ENCODE data around the gene DMPK.

DMPK gene

GRCh38 chr19:45793876-45794275 is 11.6 kb upstream of the DMPK start:
- Histone ChIP-seq H3K36me3 (ENCODE audit: control insufficient read depth in 1 of 2, insufficient read depth in 2 of 2, low read length in 2 of 2) (peaks cover 7 to 11% of the 10 kb centered on the region in 2 donors), H3K27me3 (ENCODE audit: low read depth, low read length) (no peaks in the 10 kb centered on the region), H3K27ac (ENCODE audit: low read length) (no peak overlapping the region), H3K4me3 (ENCODE audit: low read depth in 1 of 2, low read length in 2 of 2) (no peak overlapping the region), H3K9me3 (ENCODE audit: control insufficient read depth in 1 of 2, low read length in 2 of 2) (no peaks in the 10 kb centered on the region), H3K4me1 (ENCODE audit: control insufficient read depth in 1 of 2, insufficient read depth in 2 of 2, low read length in 2 of 2) (peaks cover 0 to 25% of the 10 kb centered on the region in 2 donors)

- H3K27ac ChIP-seq (ENCODE audit: low read length): no peak overlapping the region
- peaks cover 0 to 23% of the 10 kb centered on the region in 2 donors for H3K4me1 ChIP-seq (ENCODE audit: control insufficient read depth in 1 of 2, insufficient read depth in 2 of 2, low read length in 2 of 2)
- H3K27me3 ChIP-seq (ENCODE audit: low read depth, low read length): no peaks in the 10 kb centered on the region
- H3K36me3 ChIP-seq (ENCODE audit: control insufficient read depth in 1 of 2, insufficient read depth in 2 of 2, low read length in 2 of 2): peaks cover 8 to 18% of the 10 kb centered on the region in 2 donors
- peak overlapping the region in 1 of 2 donors; percentile 12 for H3K4me3 ChIP-seq (ENCODE audit: low read depth in 1 of 2, low read length in 2 of 2)
- H3K9me3 ChIP-seq (ENCODE audit: control insufficient read depth in 1 of 2, low read length in 2 of 2): no peaks in the 10 kb centered on the region
Measured at GRCh38 chr19:45793178-45793564, 10.9 kb upstream of the DMPK start.

GRCh38 chr19:45792470-45793177 is 10.3 kb upstream of the DMPK start, which contains the start of gene DMWD:
TSS of gene DMWD (minus strand) at chr19:45792845. CDS start at chr19:45792756, 89 bp downstream.
- H3K36me3 ChIP-seq (ENCODE audit: control insufficient read depth in 1 of 2, insufficient read depth in 2 of 2, low read length in 2 of 2): peaks cover 8 to 19% of the 10 kb centered on the region in 2 donors
- H3K9me3 ChIP-seq (ENCODE audit: control insufficient read depth in 1 of 2, low read length in 2 of 2): no peaks in the 10 kb centered on the region
- peak within 1 kb of the TSS; percentile 75 to 87 for H3K4me3 ChIP-seq (ENCODE audit: low read depth in 1 of 2, low read length in 2 of 2)
- no peaks in the 10 kb centered on the region for H3K27me3 ChIP-seq (ENCODE audit: low read depth, low read length)
- peaks cover 0 to 23% of the 10 kb centered on the region in 2 donors for H3K4me1 ChIP-seq (ENCODE audit: control insufficient read depth in 1 of 2, insufficient read depth in 2 of 2, low read length in 2 of 2)
- peak within 1 kb of the TSS; percentile 43 for H3K27ac ChIP-seq (ENCODE audit: low read length)

GRCh38 chr19:45791744-45792469 is 9.6 kb upstream of the DMPK start:
- Histone ChIP-seq H3K36me3 (ENCODE audit: control insufficient read depth in 1 of 2, insufficient read depth in 2 of 2, low read length in 2 of 2) (peaks cover 8 to 25% of the 10 kb centered on the region in 2 donors), H3K27ac (ENCODE audit: low read length) (peak overlapping the region; percentile 43), H3K9me3 (ENCODE audit: control insufficient read depth in 1 of 2, low read length in 2 of 2) (no peaks in the 10 kb centered on the region), H3K4me3 (ENCODE audit: low read depth in 1 of 2, low read length in 2 of 2) (peak overlapping the region; percentile 75 to 87), H3K4me1 (ENCODE audit: control insufficient read depth in 1 of 2, insufficient read depth in 2 of 2, low read length in 2 of 2) (peaks cover 0 to 23% of the 10 kb centered on the region in 2 donors), H3K27me3 (ENCODE audit: low read depth, low read length) (no peaks in the 10 kb centered on the region)

- Histone ChIP-seq H3K4me3 (ENCODE audit: low read depth in 1 of 2, low read length in 2 of 2) (peak overlapping the region in 1 of 2 donors; percentile 87), H3K4me1 (ENCODE audit: control insufficient read depth in 1 of 2, insufficient read depth in 2 of 2, low read length in 2 of 2) (peaks cover 0 to 23% of the 10 kb centered on the region in 2 donors), H3K9me3 (ENCODE audit: control insufficient read depth in 1 of 2, low read length in 2 of 2) (no peaks in the 10 kb centered on the region), H3K27me3 (ENCODE audit: low read depth, low read length) (no peaks in the 10 kb centered on the region), H3K36me3 (ENCODE audit: control insufficient read depth in 1 of 2, insufficient read depth in 2 of 2, low read length in 2 of 2) (peaks cover 8 to 34% of the 10 kb centered on the region in 2 donors), H3K27ac (ENCODE audit: low read length) (no peak overlapping the region)
Measured at GRCh38 chr19:45790942-45791341, 8.7 kb upstream of the DMPK start.

GRCh38 chr19:45789035-45789786 is 6.9 kb upstream of the DMPK start:
- Histone ChIP-seq H3K4me1 (ENCODE audit: control insufficient read depth in 1 of 2, insufficient read depth in 2 of 2, low read length in 2 of 2) (peaks cover 0 to 23% of the 10 kb centered on the region in 2 donors), H3K27ac (ENCODE audit: low read length) (no peak overlapping the region), H3K36me3 (ENCODE audit: control insufficient read depth in 1 of 2, insufficient read depth in 2 of 2, low read length in 2 of 2) (peaks cover 8 to 38% of the 10 kb centered on the region in 2 donors), H3K4me3 (ENCODE audit: low read depth in 1 of 2, low read length in 2 of 2) (no peak overlapping the region), H3K27me3 (ENCODE audit: low read depth, low read length) (no peaks in the 10 kb centered on the region), H3K9me3 (ENCODE audit: control insufficient read depth in 1 of 2, low read length in 2 of 2) (no peaks in the 10 kb centered on the region)

- Histone ChIP-seq H3K4me3 (ENCODE audit: low read depth in 1 of 2, low read length in 2 of 2) (no peak overlapping the region), H3K36me3 (ENCODE audit: control insufficient read depth in 1 of 2, insufficient read depth in 2 of 2, low read length in 2 of 2) (peaks cover 8 to 38% of the 10 kb centered on the region in 2 donors), H3K27ac (ENCODE audit: low read length) (no peak overlapping the region), H3K27me3 (ENCODE audit: low read depth, low read length) (no peaks in the 10 kb centered on the region), H3K4me1 (ENCODE audit: control insufficient read depth in 1 of 2, insufficient read depth in 2 of 2, low read length in 2 of 2) (peaks cover 0 to 24% of the 10 kb centered on the region in 2 donors), H3K9me3 (ENCODE audit: control insufficient read depth in 1 of 2, low read length in 2 of 2) (no peaks in the 10 kb centered on the region)
Measured at GRCh38 chr19:45786533-45786894, 4.2 kb upstream of the DMPK start.

GRCh38 chr19:45785781-45786532 is 3.7 kb upstream of the DMPK start:
- no peak overlapping the region for H3K4me3 ChIP-seq (ENCODE audit: low read depth in 1 of 2, low read length in 2 of 2)
- no peaks in the 10 kb centered on the region for H3K9me3 ChIP-seq (ENCODE audit: control insufficient read depth in 1 of 2, low read length in 2 of 2)
- H3K4me1 ChIP-seq (ENCODE audit: control insufficient read depth in 1 of 2, insufficient read depth in 2 of 2, low read length in 2 of 2): peaks cover 0 to 24% of the 10 kb centered on the region in 2 donors
- no peak overlapping the region for H3K27ac ChIP-seq (ENCODE audit: low read length)
- H3K36me3 ChIP-seq (ENCODE audit: control insufficient read depth in 1 of 2, insufficient read depth in 2 of 2, low read length in 2 of 2): peaks cover 8 to 38% of the 10 kb centered on the region in 2 donors
- no peaks in the 10 kb centered on the region for H3K27me3 ChIP-seq (ENCODE audit: low read depth, low read length)

GRCh38 chr19:45785097-45785496 is 2.8 kb upstream of the DMPK start:
- no peaks in the 10 kb centered on the region for H3K27me3 ChIP-seq (ENCODE audit: low read depth, low read length)
- no peaks in the 10 kb centered on the region for H3K9me3 ChIP-seq (ENCODE audit: control insufficient read depth in 1 of 2, low read length in 2 of 2)
- no peak overlapping the region for H3K4me3 ChIP-seq (ENCODE audit: low read depth in 1 of 2, low read length in 2 of 2)
- H3K27ac ChIP-seq (ENCODE audit: low read length): peak overlapping the region; percentile 69
- H3K4me1 ChIP-seq (ENCODE audit: control insufficient read depth in 1 of 2, insufficient read depth in 2 of 2, low read length in 2 of 2): peaks cover 3 to 28% of the 10 kb centered on the region in 2 donors
- H3K36me3 ChIP-seq (ENCODE audit: control insufficient read depth in 1 of 2, insufficient read depth in 2 of 2, low read length in 2 of 2): peaks cover 8 to 34% of the 10 kb centered on the region in 2 donors

- H3K9me3 ChIP-seq (ENCODE audit: control insufficient read depth in 1 of 2, low read length in 2 of 2): no peaks in the 10 kb centered on the region
- peaks cover 8 to 35% of the 10 kb centered on the region in 2 donors for H3K4me1 ChIP-seq (ENCODE audit: control insufficient read depth in 1 of 2, insufficient read depth in 2 of 2, low read length in 2 of 2)
- H3K36me3 ChIP-seq (ENCODE audit: control insufficient read depth in 1 of 2, insufficient read depth in 2 of 2, low read length in 2 of 2): peaks cover 3 to 29% of the 10 kb centered on the region in 2 donors
- peak overlapping the region in 1 of 2 donors; percentile 81 for H3K4me3 ChIP-seq (ENCODE audit: low read depth in 1 of 2, low read length in 2 of 2)
- no peaks in the 10 kb centered on the region for H3K27me3 ChIP-seq (ENCODE audit: low read depth, low read length)
- peak overlapping the region; percentile 83 for H3K27ac ChIP-seq (ENCODE audit: low read length)
Measured at GRCh38 chr19:45784096-45784495, 1.8 kb upstream of the DMPK start.

All from muscle layer of duodenum (tissue), 2 donors.